Fibroblast of lung (primary cell): ENCODE data around the gene DAPK1.

Experiments used
- CTCF ChIP-seq, 2 donors: IDR thresholded peaks in 1 of 2; conservative IDR thresholded peaks in 1 of 2; 1 replicate in 1 of 2; 2 replicates in 1 of 2; pipeline ENCODE4 v1.5.1; 2011 to 2012; ENCODE audit warnings: low read length in 2 of 2, control low read depth in 1 of 2, inconsistent platforms in 1 of 2, low read depth in 1 of 2, mild to moderate bottlenecking in 1 of 2
- EZH2 ChIP-seq: IDR thresholded peaks from 2 replicates; pipeline ENCODE4 v1.5.1; 2012; ENCODE audit warnings: low read length, control low read depth, mild to moderate bottlenecking; ENCODE audit errors: missing control alignments

GRCh38 chr9:87740209-87740608 lies 242.5 kb downstream of the DAPK1 start:
- TF ChIP-seq CTCF (conservative IDR thresholded peaks at IDR 0.05 in 1 of 2, IDR thresholded peaks at IDR 0.05 in 1 of 2; ENCODE audit: low read depth in 1 of 2, low read length in 2 of 2) = no peak
- TF ChIP-seq EZH2 = no peak
